SU-DHL-6 (cell line): ENCODE measurements around the gene IP6K1.

Experiments used
- H2AFZ ChIP-seq: fragments of 200-600 bp; sonication (generic); 2 replicates; pipeline ENCODE4 v1.6.1; 2014; ENCODE audit warnings: low read depth, mild to moderate bottlenecking, moderate library complexity, mixed read lengths, antibody characterized with exemption, low read length; ENCODE audit not compliant: severe bottlenecking
- H3F3A ChIP-seq: fragments of 200-600 bp; shearing (Covaris generic); 2 replicates; pipeline ENCODE4 v1.6.0; 2016; ENCODE audit warnings: antibody characterized with exemption, mild to moderate bottlenecking; ENCODE audit not compliant: insufficient read depth
- H3K27ac ChIP-seq: fragments of 200-600 bp; sonication (generic); 2 replicates; pipeline ENCODE4 v1.5.1; 2016; ENCODE audit warnings: low read depth, mild to moderate bottlenecking, low read length, moderate library complexity, mixed read lengths
- H3K27me3 ChIP-seq: fragments of 200-600 bp; sonication (generic), shearing (Covaris generic); 2 replicates; pipeline ENCODE4 v1.6.0; 2014; ENCODE audit warnings: mild to moderate bottlenecking, low read length
- H3K36me3 ChIP-seq: fragments of 200-600 bp; sonication (generic); 2 replicates; pipeline ENCODE4 v1.6.1; 2014; ENCODE audit warnings: mild to moderate bottlenecking, low read length, mixed read lengths
- H3K4me2 ChIP-seq: fragments of 300-600, 200-600 bp; shearing (Covaris generic), sonication (generic); 2 replicates; pipeline ENCODE4 v1.6.0; 2014; ENCODE audit warnings: low read length, low read depth, mild to moderate bottlenecking; ENCODE audit not compliant: poor library complexity, severe bottlenecking
- H3K4me3 ChIP-seq: fragments of 200-600 bp; sonication (generic); 2 replicates; pipeline ENCODE4 v1.5.1; 2014; ENCODE audit warnings: antibody characterized with exemption, low read length, mild to moderate bottlenecking, mixed read lengths; ENCODE audit not compliant: insufficient read depth, poor library complexity, severe bottlenecking
- H3K79me2 ChIP-seq: fragments of 200-600 bp; sonication (generic); 2 replicates; pipeline ENCODE4 v1.6.1; 2014; ENCODE audit warnings: mild to moderate bottlenecking, low read length, moderate library complexity; ENCODE audit not compliant: insufficient read depth
- H3K9ac ChIP-seq: fragments of 200-600 bp; sonication (generic); 2 replicates; pipeline ENCODE4 v1.7.0; 2014; ENCODE audit warnings: mild to moderate bottlenecking, low read length
- H3K9me2 ChIP-seq: fragments of 200-600 bp; sonication (generic); replicated peaks from 2 replicates; pipeline ENCODE4 v1.6.1; 2014; ENCODE audit warnings: low read length; ENCODE audit not compliant: insufficient read depth
- H3K9me3 ChIP-seq: fragments of 200-600 bp; sonication (generic); 2 replicates; pipeline ENCODE4 v1.6.1; 2014; ENCODE audit warnings: low read length, mixed read lengths; ENCODE audit not compliant: insufficient read depth
- H4K20me1 ChIP-seq: fragments of 200-600 bp; sonication (generic); 2 replicates; pipeline ENCODE4 v1.6.1; 2014; ENCODE audit warnings: low read depth, mild to moderate bottlenecking, antibody characterized with exemption, low read length, moderate library complexity, mixed read lengths
- CTCF ChIP-seq: fragments of 200-600 bp; sonication (generic); IDR thresholded peaks from one replicate; pipeline ENCODE4 v1.5.1; 2017; ENCODE audit warnings: antibody characterized with exemption, mild to moderate bottlenecking, low read length, moderate library complexity; ENCODE audit not compliant: insufficient read depth, poor library complexity, severe bottlenecking
- EZH2phosphoT487 ChIP-seq: fragments of 200-600 bp; sonication (generic), shearing (Covaris generic); conservative IDR thresholded peaks from 2 replicates; pipeline ENCODE4 v1.6.1; 2018; ENCODE audit warnings: mild to moderate bottlenecking, antibody characterized with exemption, low read length, moderate library complexity, mixed read lengths

Gene IP6K1

GRCh38 chr3:49794431-49794830 lies 8.1 kb upstream of the IP6K1 start:
- TF ChIP-seq EZH2phosphoT487 = no peak
- no peaks in the 10 kb centered on the region for H3K27me3 ChIP-seq

DNA sequence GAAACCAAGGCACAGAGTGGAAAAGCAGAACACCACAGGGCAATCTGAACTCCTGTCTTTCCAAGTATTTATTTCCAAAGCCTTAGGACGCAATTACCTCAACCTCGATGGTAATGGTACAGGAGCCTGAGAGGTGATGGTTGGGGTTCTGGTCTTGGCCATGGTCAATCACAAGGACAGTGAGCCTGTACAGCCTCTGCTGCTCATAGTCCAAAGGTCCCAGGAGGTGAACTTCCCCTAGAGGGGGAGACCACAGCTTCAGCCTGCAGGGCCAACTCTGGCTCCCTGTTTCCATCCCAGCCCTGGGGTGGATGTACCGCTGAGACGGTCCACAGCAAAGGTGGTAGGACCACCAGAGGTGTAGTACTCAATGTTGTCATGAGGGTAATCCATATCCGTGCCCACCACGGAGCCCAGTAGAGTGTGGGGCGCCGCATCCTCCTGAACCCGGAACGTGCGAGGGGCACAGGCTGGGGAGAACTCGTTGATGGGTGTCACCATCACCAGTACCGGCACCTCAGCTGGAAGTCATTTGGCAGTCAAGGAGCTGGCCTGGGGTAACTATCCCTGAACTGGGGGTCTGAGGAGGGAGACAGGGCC lies 7.2 kb upstream of the IP6K1 start:
- H3F3A ChIP-seq = no peaks in the 10 kb centered on the region
- no peak overlapping the region for H3K27ac ChIP-seq
- H3K36me3 ChIP-seq = no peaks in the 10 kb centered on the region
- H3K4me3 ChIP-seq = no peak overlapping the region
- no peaks in the 10 kb centered on the region for H3K79me2 ChIP-seq
- H3K9me3 ChIP-seq = no peaks in the 10 kb centered on the region
- no peaks in the 10 kb centered on the region for H3K27me3 ChIP-seq
- H2AFZ ChIP-seq = no peak overlapping the region
- H4K20me1 ChIP-seq = no peaks in the 10 kb centered on the region
- H3K4me2 ChIP-seq = no peak overlapping the region
- no peak overlapping the region for H3K9ac ChIP-seq
- H3K9me2 ChIP-seq = no peaks in the 10 kb centered on the region
- TF ChIP-seq EZH2phosphoT487 (no peak), CTCF (no peak)

More at GRCh38 chr3:49794431-49794830, 8.1 kb upstream of the IP6K1 start:
- H3F3A ChIP-seq = no peaks in the 10 kb centered on the region
- no peaks in the 10 kb centered on the region for H4K20me1 ChIP-seq
- no peaks in the 10 kb centered on the region for H3K9me3 ChIP-seq
- H2AFZ ChIP-seq = no peak overlapping the region
- no peaks in the 10 kb centered on the region for H3K36me3 ChIP-seq
- H3K9me2 ChIP-seq = no peaks in the 10 kb centered on the region
- H3K27ac ChIP-seq = no peak overlapping the region
- no peaks in the 10 kb centered on the region for H3K79me2 ChIP-seq
- no peak overlapping the region for H3K4me3 ChIP-seq
- H3K4me2 ChIP-seq = no peak overlapping the region
- H3K9ac ChIP-seq = no peak overlapping the region

GRCh38 chr3:49792371-49793150 lies 6.2 kb upstream of the IP6K1 start:
- Histone ChIP-seq H3K4me2 (no peak overlapping the region), H3K36me3 (no peaks in the 10 kb centered on the region), H3K9me2 (no peaks in the 10 kb centered on the region), H3K4me3 (no peak overlapping the region), H2AFZ (no peak overlapping the region), H3K9me3 (no peaks in the 10 kb centered on the region), H3K27ac (no peak overlapping the region), H3K9ac (no peak overlapping the region), H4K20me1 (no peaks in the 10 kb centered on the region), H3K27me3 (no peaks in the 10 kb centered on the region), H3F3A (no peaks in the 10 kb centered on the region), H3K79me2 (no peaks in the 10 kb centered on the region)
- TF ChIP-seq CTCF (no peak), EZH2phosphoT487 (no peak)

DNA sequence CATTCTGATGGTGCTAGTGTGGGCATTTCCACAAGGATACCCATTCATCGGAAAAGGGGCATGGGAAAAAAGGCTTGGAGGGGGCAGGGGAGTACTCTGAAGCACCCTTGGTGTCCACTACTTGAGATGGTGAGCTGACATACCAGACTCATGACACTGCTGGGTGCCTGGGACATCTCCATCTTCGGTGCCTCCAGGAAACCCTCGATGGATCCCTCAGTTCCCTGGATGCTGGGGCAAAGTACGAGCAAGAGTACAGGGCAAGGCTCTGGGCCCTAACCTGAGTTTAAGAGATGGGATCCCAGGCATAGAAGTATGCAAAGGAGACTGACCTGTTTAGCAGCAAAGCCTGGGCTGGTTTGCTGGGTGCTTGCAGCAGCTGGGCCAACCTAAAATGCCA lies 5.2 kb upstream of the IP6K1 start:
- no peak overlapping the region for H3K4me2 ChIP-seq
- H3K9me3 ChIP-seq = no peaks in the 10 kb centered on the region

More for the DNA sequence above, 5.2 kb upstream of the IP6K1 start:
- Histone ChIP-seq H3K9me2 (no peaks in the 10 kb centered on the region), H4K20me1 (no peaks in the 10 kb centered on the region), H3K4me3 (no peak overlapping the region), H3K79me2 (no peaks in the 10 kb centered on the region), H3F3A (no peaks in the 10 kb centered on the region), H3K9ac (no peak overlapping the region), H3K27me3 (no peaks in the 10 kb centered on the region), H2AFZ (no peak overlapping the region), H3K27ac (no peak overlapping the region), H3K36me3 (no peaks in the 10 kb centered on the region)
- TF ChIP-seq CTCF (no peak), EZH2phosphoT487 (no peak)
